DMS114 treated with DMSO at 0.1 percent for 48 hours (cell line): ENCODE data around the gene ZNF415.
A peak's percentile ranks its signal among the peaks of the same experiment; 100 is the strongest.
"Not testable (repeated sequence)": the region's sequence is repeated elsewhere in the genome, so short reads cannot be mapped to it uniquely, and the experiment has no call there.

Experiments used
- DNase-seq: peaks from one replicate; lab custom pipeline; 2025; ENCODE audit not compliant: unreplicated experiment; lab: John Stamatoyannopoulos, UW

Gene ZNF415

DNA sequence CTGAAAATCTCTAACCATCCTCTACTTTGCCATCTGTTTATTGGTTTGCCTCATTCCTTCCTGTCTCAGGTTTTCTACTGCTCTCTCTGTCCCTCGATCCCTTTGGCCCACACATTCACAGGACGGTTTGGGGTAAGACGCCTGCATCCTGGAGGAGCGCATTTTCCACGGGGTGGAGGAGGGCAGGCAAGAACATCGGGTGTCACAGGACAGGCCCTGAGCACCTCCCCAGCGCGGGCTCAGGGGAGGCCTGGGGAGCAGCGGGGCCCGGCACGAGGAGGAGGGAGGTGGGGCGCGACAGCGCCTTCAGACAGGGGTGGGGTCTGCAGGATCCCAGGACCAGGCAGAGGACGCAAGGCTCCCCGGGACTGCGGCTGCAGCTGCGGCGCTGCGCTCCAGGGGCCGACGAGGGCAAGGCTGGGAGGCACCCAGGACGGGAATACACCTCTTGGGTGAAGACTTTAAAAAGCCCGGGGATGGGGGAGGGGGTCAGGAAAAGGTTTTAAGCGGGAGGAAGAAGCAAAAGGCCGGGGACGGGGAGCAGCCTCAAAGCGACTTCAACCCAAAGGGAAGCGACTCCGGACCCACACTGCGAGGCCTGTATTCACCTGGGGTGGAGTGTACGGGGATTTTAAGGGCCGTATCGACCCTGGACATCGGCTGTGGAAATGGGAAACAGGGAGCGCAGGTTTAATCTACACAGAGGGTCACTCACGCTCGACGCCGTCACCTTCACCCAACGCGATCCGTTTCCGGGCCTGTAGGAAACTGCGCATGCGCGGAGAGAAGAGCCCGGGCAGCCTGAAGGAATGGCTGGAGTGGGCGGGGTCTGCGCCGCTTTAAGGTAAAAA, at the start of gene ZNF415:
TSS of gene ZNF415 (minus strand) at position 770 of the 851 bp plus-strand sequence. CDS start 10,234 bp downstream, outside the sequence.
- peak; percentile 86 for DNase-seq

DNA sequence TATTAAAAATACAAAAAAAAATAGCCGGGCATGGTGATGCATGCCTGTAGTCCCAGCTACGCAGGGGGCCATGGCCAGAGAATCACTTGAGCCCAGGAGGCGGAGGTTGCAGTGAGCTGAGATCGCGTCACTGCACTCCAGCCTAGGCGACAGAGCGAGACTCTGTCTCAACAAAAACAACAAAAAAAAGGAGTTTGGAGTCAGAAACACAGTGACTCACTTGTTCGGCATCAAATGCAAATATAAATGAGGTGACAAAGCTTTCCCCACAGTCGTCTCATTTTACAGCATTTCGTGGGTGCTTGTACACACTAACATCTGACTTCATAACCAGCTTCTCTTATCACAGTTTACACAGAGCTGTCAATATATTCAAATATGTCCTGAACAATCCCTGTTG, 49.5 kb upstream of the ZNF415 start:
- DNase-seq = no peak

DNA sequence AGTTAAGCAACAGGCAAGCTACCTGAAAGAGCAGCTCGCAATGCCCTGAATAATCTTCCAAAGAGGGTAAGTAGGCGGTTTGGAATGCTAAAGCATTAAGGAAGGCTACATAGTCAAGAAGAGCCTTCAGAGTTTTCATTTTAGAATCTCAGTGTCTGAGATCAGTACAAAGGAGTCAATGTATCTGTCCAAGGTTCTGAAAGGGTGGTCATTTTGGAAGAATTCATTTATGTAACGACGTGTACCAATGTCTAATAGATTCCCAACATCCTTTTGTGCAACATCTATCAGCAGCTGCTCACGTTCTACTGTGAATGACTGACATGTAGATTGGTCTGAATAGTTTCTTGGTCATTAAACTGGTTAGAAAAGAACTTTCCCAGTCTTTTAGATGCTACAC, 45.3 kb upstream of the ZNF415 start:
- DNase-seq = no peak

DNA sequence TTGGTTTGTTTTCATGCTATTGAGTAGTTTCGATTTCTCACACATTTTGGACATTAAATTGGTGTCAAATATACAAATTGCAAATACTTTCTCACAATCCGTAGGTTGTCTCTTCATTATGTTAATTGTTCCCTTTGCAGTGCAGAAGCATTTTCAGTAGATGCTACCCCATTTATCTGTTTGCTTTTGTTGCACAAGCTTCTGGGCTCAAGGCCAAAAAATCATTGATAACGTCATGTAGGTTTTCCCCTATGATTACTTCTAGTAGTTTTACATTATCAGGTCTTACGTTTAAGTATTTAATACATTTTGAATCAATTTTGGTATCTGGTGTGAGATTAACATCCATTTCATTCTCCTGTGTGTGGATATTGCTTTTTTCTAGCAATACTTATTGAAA, 40.2 kb upstream of the ZNF415 start:
- no peak for DNase-seq

DNA sequence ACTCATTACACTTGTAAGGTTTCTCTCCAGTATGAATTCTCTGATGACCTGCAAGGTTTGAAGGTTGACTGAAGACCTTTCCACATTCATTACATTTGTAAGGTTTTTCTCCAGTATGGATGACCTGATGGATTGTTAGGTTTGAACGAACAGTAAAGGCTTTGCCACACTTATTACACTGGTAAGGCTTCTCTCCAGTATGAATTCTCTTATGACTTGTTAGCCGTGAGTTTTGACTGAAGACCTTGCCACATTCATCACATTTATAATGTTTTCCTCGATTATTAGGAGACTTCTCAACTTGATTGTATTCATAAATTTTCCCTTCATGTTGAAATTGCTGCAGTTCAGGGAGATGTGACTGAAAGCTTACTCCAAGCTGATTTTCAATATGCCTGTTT, 33.0 kb upstream of the ZNF415 start:
- DNase-seq = no peak

DNA sequence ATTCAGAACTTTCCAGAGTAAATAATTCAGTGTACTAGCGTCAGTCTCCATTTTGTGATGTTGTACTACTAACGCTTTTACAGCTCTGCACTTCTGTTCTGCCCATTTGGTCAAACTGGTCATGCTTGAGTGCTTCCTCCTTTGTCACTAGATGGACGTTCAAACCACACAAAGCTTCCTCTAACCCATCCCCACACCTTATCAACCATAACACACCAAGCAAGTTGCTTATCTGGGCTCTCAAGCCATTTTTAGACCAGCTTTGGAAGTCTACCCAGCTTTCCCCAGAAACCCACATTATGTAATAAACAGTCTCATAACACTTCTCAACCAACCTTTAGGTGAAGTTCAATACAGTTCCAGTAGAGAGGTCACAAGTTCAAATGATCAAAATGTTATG, 28.4 kb upstream of the ZNF415 start:
- DNase-seq = no peak

DNA sequence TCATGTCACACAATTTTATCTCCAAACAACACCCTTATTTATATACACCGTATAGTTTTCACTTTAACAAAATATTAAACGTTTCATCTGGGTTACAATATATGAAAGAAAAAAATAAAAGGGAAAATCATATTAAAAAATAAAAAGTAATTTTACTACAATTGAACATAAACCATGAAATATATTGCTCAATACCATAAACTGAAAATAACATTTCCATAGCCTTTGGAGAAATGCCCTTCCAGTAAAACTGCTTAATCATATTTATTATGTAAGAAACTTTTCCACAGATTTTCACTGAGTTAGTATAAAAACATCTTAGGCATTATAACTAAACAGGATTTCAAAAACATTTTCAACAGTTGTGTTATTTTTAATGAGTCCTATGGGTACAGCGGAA, 27.6 kb upstream of the ZNF415 start:
- no peak for DNase-seq

DNA sequence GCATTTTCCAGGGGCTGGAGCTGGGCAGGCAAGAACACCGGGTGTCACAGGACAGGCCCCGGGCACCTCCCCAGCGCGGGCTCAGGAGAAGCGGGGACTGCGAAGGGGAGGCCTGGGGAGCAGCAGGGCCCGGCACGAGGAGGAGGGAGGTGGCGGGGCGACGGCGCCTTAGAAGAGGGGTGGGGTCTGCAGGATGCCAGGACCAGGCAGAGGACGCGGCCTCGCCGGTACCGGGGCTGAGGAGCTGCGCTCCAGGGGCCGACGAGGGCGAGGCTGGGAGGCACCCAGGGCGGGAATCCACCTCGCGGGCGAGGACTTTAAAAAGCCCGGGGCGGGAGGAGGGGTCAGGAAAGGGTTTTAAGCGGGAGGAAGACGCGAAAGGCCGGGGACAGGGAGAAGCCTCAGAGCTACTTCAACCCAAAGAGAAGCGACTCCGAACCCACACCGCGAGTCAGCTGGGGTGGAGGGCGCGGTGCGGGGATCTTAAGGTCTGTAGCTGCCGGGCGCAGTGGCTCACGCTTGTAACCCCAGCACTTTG, 25.5 kb upstream of the ZNF415 start:
- DNase-seq = no peak

DNA sequence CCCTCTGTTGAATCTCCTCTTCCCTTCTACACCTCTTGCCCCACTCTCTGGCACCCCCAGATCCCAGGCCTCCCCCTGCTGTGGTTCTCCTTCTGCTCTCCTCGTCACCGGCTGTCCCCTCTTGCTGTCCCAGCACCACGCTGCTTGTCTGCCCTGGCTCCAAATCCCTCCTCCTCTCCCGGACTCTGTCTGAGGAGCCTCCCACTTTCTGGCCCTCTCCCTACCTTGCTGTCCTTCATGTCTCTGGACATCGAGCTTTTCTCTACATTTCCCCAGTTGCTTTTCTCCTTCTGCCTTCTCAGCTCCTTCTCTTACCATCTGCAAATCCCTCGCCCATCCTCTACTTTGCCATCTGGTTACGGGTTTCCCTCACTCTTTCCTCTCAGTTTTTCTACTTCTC, 24.9 kb upstream of the ZNF415 start:
- peak; percentile 24 for DNase-seq

DNA sequence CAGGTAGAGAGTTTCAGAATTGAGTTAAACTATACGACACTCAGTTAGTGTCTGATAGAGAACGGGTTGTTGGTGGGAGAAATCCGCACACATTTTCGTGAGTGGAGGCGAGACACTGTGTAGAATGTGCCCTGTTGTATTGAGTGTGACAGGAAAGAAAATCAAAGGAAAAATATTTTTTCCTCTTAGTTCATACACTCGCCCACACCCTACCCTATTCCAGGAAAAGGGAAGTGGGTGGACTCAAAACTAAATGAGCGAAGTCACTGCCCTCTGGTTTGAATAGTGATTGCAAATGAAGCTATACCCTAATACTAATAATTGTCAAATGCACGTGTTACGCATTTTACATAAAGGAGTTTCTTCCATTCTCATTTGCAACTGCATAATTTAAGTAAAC, 24.1 kb upstream of the ZNF415 start:
- no peak for DNase-seq

DNA sequence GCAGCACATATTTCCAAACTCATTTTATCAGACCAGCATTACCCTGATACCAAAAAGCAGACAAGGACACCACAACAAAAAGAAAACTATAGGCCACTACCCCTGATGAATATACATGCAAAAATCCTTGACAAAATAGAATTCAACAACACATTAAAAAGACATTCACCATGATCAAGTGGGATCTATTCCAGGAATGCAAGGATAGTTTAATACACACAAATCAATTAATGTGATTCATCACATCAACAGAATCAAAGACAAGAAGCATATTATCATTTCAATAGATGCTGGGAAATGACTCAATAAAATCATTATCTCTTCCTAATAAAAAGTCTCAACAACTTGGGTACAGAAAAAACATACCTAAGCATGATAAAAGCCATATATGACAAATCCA, 14.9 kb upstream of the ZNF415 start:
- no peak for DNase-seq

DNA sequence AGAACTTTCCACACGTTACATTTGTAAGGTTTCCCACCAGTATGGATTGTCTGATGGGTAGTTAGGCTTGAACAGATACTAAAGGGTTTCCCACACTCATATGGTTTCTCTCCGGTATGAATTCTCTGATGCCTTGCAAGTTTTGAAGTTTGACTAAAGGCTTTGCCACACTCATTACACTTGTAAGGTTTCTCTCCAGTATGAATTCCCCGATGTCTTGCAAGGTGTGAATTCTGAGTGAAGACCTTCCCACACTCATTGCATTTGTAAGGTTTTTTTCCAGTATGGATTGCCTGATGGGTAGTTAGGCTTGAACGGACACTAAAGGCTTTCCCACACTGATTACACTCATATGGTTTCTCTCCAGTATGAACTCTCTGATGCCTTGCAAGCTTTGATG, 7.6 kb upstream of the ZNF415 start:
- DNase-seq = no peak

DNA sequence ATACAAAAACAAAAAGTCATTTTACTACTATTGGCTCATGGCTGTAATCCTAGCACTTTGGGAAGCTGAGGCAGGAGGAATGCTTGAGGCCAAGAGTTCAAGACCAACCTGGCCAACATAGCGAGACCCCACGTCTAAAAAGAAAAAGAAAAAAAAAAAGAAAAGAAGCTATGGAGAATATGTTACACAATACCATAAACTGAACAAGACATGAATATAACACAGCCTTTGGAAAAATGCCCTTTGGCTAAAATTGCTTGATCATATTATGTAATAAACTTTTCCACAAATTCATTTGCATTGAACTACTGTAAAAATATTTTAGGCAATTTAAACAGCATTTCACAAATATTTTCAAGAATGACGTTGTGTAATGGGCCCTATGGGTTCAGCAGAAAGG, 3.7 kb upstream of the ZNF415 start:
- no peak for DNase-seq

DNA sequence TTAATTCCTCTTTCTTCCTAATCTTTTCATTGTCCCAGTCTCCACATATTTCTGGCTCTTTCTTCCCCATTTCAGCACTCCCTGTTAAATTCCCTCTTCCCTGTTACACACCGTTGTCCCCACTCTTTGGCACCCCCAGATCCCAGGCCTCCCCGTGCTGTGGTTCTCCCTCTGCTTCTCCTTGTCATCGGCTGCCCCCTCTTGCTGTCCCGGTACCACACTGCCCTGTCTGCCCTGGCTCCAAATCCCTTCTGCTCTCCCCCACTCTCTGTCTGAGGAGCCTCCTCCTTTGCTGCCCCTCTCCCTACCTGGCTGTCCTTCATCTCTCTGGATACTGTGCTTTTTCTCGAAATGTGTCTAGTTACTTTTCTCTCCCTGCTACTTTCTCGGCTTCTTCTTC, 983 bp downstream of the ZNF415 start:
- no peak for DNase-seq

DNA sequence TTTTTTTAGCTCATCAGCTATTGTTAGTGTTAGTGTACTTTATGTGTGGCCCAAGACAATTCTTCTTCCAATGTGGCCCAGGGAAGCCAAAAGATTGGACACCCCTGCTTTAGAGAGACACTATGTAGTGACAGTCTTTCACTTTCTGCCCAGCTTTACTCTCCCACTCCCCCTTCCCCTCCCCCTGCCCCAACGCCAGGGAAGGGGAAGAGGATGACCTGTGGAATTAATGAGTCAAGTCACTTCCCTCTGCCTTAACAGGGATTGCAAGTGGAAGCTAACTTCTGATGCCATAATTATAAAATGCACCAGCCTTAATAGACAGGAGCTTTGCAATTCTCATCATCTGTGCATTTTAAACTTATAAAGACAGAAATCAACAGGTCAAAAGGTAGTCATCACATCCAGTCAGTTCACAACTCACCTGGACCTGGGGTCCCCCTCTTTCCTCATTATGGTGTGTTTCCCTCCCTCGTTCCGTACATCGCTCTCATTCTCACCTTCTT, 1.6 kb downstream of the ZNF415 start:
- DNase-seq = no peak

DNA sequence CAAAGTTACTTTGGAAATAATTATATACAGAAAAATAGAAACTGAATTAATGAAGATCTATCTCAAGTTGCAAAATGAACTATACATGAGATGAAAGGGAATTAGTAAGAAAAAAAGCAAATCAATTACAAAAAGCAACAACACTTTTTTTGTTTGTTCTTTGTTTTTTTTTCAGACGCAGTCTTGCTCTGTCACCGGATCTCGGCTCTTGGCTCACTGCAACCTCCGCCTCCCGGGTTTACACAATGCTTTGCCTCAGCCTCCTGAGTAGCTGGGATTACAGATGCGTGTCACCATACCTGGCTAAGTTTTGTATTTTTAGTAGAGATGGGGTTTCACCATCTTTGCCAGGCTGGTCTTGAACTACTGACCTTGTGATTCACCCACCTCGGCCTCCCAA, 2.2 kb downstream of the ZNF415 start:
- no peak for DNase-seq

DNA sequence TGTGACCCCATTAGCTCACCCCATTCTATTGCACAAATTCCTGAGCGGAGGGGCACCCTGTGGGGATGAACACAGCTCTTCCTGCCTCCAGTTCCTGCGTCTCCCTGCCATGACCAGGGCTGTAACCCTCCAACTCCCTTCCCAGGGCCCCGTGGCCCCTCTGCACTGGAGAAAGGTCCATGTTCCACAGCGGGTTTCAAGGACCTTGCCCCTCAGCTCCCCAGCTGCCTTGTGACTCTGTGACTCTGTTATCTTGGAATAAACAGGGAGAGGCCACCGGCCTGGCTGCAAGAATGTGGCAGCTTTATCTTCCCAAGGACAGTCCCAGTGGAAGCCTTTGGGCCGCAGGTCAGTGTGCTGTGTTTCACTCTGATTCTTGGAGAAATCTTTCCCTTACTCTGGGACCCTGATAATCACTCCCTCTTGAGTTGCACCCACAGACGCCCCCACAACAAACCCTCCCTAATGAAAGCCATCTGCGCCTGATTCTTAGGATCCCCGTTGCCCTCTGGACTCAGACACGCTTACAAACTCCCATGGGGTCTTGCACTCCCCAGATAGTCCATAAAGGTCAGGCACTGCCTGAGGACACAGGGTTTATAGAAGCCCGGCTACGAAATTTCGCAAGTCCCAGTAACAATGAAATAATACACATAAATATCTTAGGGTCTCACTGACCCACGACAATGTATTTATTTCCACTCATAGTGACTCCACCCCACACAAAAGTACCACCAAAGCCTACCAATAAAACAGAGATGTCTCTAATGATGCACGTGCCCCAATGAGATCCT, 5.8 kb downstream of the ZNF415 start:
- not testable (repeated sequence) for DNase-seq

DNA sequence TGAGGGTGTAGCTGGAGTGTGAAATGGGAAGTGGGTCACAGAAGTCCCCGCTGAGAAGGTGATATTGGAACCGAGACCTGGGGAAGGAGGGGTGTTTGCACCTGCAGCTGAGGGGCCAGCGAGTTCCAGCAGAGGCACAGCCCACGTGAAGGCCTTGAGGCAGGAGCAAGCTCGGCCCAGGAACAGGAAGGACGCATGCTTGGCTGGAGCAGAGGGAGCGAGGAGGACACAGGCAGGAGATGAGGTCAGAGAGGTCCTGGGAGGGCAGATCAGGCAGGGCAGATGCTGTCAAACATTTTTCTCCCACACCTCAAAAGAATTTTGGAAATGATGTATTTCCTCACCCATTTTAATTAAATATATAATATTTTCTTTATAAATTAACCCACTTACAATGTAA, 9.3 kb downstream of the ZNF415 start:
- DNase-seq = no peak

DNA sequence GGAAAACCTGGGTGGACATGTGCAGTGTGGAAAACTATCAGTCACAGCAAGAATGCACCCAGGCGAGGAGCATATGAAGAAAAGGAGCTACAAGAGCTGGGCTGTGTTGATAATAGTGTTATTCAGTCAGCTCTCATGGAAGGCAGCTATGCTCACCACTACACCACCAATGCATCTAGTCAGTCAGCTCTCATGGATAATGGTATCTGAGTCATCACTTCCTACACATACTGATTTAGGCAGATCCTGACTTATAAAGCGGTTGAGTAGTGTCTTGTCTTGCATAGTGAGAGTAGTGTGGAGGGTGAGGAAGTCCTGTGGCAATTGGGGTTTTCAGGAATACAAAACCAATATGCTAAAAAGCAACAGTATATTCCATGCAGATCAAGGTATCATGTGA, 20.4 kb downstream of the ZNF415 start:
- DNase-seq = no peak

DNA sequence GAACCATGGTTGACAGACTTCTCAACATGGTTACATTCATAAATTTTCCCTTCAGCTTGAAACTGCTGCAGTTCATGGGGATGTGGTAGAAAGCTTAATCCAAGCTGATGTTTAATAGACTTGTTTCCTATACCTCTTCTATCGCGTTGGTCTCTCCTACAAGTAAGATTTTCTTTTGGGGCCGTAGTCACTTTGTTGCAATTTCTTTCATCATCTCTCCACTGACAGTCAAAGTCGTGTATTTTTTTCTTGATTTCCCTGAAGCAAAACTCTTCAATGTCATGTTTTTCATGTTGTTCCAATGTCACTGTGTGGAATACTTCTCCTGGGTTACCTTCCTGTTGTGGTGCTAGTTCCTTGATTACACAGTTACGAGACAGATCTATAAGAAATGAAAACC, 23.2 kb downstream of the ZNF415 start:
- no peak for DNase-seq

DNA sequence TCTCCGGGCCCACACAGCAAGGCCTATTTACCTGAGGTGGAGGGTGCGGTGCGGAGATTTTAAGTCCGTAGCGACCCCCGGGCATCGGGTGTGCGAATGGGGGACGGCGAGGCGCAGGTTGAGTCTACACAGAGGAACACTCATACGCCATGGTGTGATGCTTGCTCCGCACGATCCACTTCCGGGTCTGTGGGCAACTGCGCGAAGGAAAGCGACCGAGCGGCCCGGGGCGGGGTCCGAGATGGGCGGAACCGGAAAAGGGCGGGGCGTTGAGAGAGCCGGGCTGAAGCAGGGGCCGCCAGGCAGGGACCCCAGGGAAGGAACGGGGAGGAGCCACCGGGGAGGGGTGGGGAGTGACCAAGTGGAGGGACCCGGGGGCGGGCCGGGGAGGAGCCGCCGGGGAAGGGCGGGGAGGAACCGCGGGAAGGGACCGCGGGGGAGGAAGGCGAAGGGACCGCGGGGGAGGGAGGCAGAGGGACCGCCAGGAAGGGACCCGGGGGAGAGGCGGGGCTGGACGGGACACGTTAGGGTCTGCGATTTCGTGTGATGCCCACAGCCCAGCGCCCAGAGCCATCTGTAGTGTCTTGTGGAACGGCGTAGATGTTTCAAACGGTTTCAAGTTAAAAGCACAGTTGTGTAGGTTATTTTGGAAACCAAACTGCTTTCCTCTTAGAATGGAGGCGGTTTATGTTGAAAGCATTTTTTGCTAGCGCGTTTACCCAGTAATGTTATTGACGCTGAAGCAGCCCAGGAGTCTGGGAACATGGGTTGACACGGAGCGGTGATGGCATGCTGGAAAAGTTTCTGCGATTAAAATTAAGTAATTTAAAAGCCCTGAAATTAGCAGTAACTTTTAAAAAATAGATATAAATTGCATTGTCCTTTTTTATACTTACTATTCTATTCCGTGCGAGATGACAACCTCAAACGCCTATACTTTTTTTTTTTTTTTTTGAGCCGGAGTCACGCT, 29.2 kb downstream of the ZNF415 start, which contains the start of gene ZNF160:
TSS of gene ZNF160 (minus strand) at position 189 of the 970 bp plus-strand sequence. CDS start 17,146 bp downstream, outside the sequence.
- peak; percentile 96 for DNase-seq
